Caki2 (cell line): ENCODE data around the gene LONRF3. TPM values are rescaled to one million over a fixed set of nuclear protein-coding genes. Genes with fewer than 3 reads are reported as not detected.

Experiments used
- DNase-seq: peaks from one replicate; pipeline ENCODE4 v3.0.0-alpha.2; 2015; ENCODE audit warnings: low read depth
- in situ Hi-C: cut with HindIII; loops from 2 replicates; pipeline ENCODE4 v1.10.0; 2016; ENCODE audit warnings: low sequenced_read_pairs, low pct_unique_long_range_greater_than_20kb, mixed read lengths
- total RNA-seq: library from RNA; depleted of rRNA; stranded (reverse); fragments of >200 nt; shearing (Covaris generic); gene quantifications from 2 replicates; pipeline ENCODE4 v1.2.3, GENCODE V29; 2014; ENCODE audit warnings: low replicate concordance; rRNA removed

Gene LONRF3
- total RNA-seq, result 5.0 and 13.8 TPM in 2 replicates

- peak; percentile 58 for DNase-seq
- in situ Hi-C loops, result no loop called here
Measured at GRCh38 chrX:118974088-118974907, at the start of gene LONRF3. TSS of gene LONRF3 (plus strand) at chrX:118974618. CDS start at chrX:118974781, 163 bp downstream.

DNA sequence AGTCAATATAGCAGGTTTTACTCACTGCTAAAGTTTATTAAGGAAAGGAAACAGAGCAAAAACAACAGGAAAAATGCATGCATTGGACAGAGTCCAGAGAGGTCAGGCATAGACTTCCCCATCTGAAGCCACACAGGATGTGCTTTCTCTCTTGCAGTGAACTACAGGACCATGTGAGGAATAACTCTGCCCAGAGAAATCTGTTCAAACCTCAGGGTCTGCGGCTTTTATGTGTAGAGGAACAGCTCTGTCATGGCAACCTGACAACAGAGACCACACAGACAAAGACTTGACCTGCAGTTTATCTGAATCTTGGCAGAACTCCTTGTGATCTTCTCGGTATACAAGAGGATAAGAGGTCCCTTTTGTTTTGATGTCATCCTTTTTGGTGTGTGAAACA is 46.3 kb upstream of the LONRF3 start:
- no peak for DNase-seq
- in situ Hi-C loops, result no loop called here

GRCh38 chrX:118935352-118935751 is 39.1 kb upstream of the LONRF3 start:
- in situ Hi-C loops, result no loop called here
- no peak for DNase-seq

DNA sequence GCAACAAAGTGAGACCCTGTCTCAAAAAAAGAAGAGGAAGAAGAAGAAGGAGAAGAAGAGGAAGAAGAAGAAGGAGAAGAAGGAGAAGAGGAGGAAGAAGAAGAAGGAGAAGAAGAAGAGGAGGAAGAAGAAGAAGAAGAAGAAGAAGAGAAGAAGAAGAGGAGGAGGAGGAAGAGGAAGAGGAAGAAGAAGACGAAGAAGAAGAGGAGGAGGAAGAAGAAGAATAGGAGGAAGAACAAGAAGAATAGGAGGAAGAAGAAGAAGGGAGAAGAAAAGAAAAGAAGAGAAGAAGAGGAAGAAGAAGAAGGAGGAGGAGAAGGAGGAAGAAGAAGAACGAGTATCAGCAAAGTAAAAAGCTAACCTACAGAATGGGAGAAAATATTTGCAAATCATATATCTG is 33.3 kb upstream of the LONRF3 start:
- in situ Hi-C loops, result no loop called here
- DNase-seq, result no peak

GRCh38 chrX:118943102-118943501 is 31.3 kb upstream of the LONRF3 start:
- in situ Hi-C loops, result no loop called here
- DNase-seq, result no peak

- no peak for DNase-seq
- in situ Hi-C loops, result no loop called here
Measured at GRCh38 chrX:118945921-118946320, 28.5 kb upstream of the LONRF3 start.

GRCh38 chrX:118948270-118948669 is 26.1 kb upstream of the LONRF3 start:
- no peak for DNase-seq
- in situ Hi-C loops, result no loop called here

GRCh38 chrX:118961866-118962560 is 12.4 kb upstream of the LONRF3 start:
- in situ Hi-C loops, result no loop called here
- DNase-seq, result peak; percentile 18

DNA sequence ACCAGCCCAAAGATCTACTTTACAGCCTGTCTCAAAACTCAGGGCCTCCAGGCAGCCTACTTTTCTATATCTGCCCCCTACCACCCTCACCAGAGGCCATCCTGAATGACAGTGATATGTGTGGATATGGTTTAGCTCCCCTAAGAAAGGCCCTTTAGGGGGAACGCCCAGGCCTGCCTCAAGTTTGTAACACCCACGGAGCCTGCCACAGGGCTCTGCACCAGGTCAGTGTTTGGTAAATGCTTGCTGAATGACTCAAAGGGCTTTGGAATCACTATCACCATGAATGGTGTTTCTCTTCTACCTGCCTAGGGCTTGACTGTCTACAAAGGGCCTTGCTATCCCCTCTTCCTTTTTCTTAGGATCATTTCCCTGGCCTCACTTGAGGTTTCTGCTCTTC is 11.3 kb upstream of the LONRF3 start:
- in situ Hi-C loops, result no loop called here
- DNase-seq, result no peak

GRCh38 chrX:118964252-118964651 is 10.2 kb upstream of the LONRF3 start:
- in situ Hi-C loops, result no loop called here
- DNase-seq, result no peak

DNA sequence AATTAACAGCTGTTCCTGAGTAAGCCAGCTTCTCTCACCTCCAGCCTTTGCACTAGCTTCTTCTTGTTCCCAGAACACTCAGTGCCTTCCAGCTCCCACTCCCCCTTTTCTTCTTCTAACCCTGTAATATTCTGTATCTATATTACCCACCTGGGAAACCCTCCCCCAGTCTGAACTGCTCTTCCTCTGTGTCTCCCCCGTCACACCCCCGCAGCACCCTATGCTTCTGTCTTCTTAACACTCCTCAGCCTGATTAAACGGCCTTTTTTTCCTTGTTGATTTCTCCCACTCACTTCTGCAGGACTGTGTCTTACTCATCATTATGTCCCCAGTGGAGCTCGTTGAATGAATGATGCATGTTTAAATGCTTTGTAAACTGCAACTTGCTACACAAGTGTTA is 9.0 kb upstream of the LONRF3 start:
- in situ Hi-C loops, result no loop called here
- no peak for DNase-seq

- in situ Hi-C loops, result no loop called here
- DNase-seq, result peak; percentile 23
Measured at GRCh38 chrX:118968031-118968430, 6.4 kb upstream of the LONRF3 start.

DNA sequence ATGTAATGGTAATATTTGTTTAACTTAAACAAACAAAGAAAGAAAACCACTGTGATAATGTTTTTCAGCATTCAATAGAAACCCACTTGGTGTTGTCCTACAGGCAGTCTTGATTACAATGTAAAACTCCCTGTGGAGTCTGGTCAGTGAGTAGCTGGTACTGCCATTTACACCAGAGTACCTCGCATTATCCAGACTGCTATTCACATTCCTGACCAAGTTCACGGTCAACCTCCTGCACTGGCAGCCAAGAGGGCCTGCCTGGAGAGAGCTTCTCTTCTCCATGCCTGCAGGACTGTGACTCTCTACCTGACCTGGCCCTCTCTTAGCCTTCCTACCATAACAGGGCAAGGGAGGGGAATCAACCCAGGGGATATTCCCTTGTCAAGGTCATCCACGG is 2.9 kb upstream of the LONRF3 start:
- in situ Hi-C loops, result no loop called here

GRCh38 chrX:118973389-118974087 is 880 bp upstream of the LONRF3 start:
- in situ Hi-C loops, result no loop called here

More for the DNA sequence above, 2.9 kb upstream of the LONRF3 start:
- no peak for DNase-seq

GRCh38 chrX:118974908-118975671 is 672 bp downstream of the LONRF3 start:
- DNase-seq, result peak; percentile 60
- in situ Hi-C loops, result no loop called here

More at GRCh38 chrX:118973389-118974087, 880 bp upstream of the LONRF3 start:
- DNase-seq, result no peak

DNA sequence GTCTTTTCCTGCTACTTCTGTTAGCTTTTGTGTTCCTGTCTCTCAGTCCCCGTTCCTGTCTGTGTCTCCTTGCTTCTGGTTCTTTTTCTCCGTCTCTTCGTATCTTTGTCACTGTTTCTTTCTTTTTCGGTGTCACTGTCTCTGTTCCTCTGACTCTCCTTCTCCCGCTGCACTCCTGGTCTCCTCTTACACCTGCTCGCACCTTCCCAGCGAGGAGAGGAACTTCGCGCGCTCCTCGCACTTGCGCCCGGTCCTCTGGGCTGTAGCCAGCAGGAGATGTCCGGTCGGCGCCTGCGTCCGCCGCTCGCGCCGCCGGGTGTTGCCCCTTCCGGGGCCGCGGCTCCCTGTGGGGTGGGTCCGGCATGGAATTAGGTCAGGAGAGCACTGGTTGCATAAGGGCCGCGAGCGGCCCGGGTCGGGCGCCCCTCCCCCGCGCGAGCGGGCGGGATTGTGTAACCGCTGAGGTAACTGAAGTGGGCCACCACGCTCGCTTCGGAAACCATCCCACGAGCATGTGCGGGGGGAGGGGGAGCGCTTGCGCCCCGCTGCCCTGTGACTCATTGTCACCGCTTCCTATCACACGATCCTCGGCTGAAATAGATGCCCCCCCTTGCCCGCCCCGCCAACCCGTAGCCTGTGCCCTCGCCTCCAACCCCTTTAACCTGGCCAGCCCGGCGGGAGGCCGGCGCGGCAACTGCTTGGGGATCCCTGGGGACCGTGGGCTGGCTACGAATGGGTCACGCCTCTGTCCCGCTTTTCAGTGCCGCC is 1.6 kb downstream of the LONRF3 start:
- DNase-seq, result peak; percentile 89
- in situ Hi-C loops, result no loop called here

DNA sequence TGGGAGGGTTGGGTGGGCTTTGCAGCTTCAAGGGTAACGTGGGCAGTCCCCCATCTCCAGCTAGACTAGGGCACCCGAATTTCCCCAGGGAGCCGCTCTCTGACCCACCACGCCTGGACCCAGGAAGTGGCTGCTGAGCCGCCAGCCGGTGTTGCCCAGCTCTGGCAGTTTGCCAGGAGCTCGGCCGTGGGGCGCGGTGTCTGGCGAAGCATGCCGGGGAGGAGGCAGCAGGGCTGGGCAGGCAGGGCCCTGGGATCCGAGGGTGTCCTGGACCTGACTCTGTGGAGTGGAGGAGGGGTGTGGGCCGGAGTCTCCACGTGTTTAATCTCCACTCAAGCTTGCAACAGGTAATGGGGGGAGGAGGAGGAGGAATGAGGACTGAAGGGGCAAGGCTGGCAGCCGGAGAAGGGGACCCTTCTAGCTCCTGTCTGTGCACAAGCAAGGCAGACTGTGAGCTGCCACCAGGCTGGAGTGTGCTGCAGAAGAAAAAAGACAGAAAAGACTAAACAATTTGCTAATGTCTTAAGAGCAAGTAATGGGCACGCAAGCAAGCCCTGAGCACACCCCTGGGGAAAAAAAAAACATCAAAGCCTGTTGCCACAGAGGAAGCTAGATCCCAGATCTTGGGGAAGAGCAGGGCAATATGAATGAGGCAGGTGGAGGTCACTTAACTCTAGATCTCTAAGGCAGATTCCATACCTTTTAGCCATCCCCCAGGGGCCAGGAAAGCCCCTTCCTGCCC is 2.4 kb downstream of the LONRF3 start:
- in situ Hi-C loops, result no loop called here
- peak; percentile 75 for DNase-seq
